Keratinocyte (primary cell): ENCODE data around the gene LCOR. TPM values are rescaled to one million over a fixed set of nuclear protein-coding genes. Genes with fewer than 3 reads are reported as not detected.

Experiments used
- DNase-seq: peaks from one replicate; pipeline ENCODE4 v3.0.0-alpha.2; 2011; ENCODE audit warnings: low read depth, missing footprints, low spot score
- FAIRE-seq: peaks from 2 replicates; lab custom pipeline; 2011; peaks lifted over from hg19 to GRCh38; lab: Jason Lieb, UNC
- H2AFZ ChIP-seq: 2 replicates; pipeline ENCODE4 v1.6.0; 2012; ENCODE audit warnings: low read length, control low read depth, inconsistent platforms; ENCODE audit not compliant: control insufficient read depth
- H3K27ac ChIP-seq: 2 replicates; pipeline ENCODE4 v1.5.1; 2011; ENCODE audit warnings: low read length; ENCODE audit not compliant: control insufficient read depth, insufficient read depth
- H3K27me3 ChIP-seq: 3 replicates; pipeline ENCODE4 v1.6.0; 2011; ENCODE audit warnings: low read length; ENCODE audit not compliant: control insufficient read depth, insufficient read depth; ENCODE audit errors: extremely low read depth
- H3K36me3 ChIP-seq, 2 experiments: 2 replicates in 1 of 2; 3 replicates in 1 of 2; pipeline ENCODE4 v1.5.1; 2011; ENCODE audit warnings: low read length in 2 of 2, mild to moderate bottlenecking in 1 of 2; ENCODE audit not compliant: control insufficient read depth in 2 of 2, insufficient read depth in 2 of 2; ENCODE audit errors: extremely low read depth in 1 of 2
- H3K4me1 ChIP-seq: 3 replicates; pipeline ENCODE4 v1.5.1; 2011; ENCODE audit warnings: low read length; ENCODE audit not compliant: control insufficient read depth, insufficient read depth; ENCODE audit errors: extremely low read depth
- H3K4me2 ChIP-seq: 3 replicates; pipeline ENCODE4 v1.6.0; 2011; ENCODE audit warnings: low read depth, low read length; ENCODE audit not compliant: control insufficient read depth, insufficient read depth; ENCODE audit errors: extremely low read depth
- H3K4me3 ChIP-seq, 3 experiments: fragments of 200-600 bp in 1 of 3; sonication (generic) in 1 of 3; 2 replicates in 2 of 3; 3 replicates in 1 of 3; pipeline ENCODE4 v1.5.1; 2011 to 2016; ENCODE audit warnings: low read length in 3 of 3, mild to moderate bottlenecking in 3 of 3, control low read depth in 2 of 3, inconsistent platforms in 1 of 3, low read depth in 1 of 3, mixed read lengths in 1 of 3, mixed run types in 1 of 3, moderate library complexity in 1 of 3; ENCODE audit not compliant: control insufficient read depth in 2 of 3, insufficient read depth in 2 of 3; ENCODE audit errors: extremely low read depth in 1 of 3
- H3K79me2 ChIP-seq: 2 replicates; pipeline ENCODE4 v1.6.0; 2012; ENCODE audit warnings: low read length; ENCODE audit not compliant: control insufficient read depth, insufficient read depth
- H3K9ac ChIP-seq: 3 replicates; pipeline ENCODE4 v1.6.0; 2011; ENCODE audit warnings: low read length; ENCODE audit not compliant: control insufficient read depth, insufficient read depth; ENCODE audit errors: extremely low read depth
- H3K9me1 ChIP-seq: 3 replicates; pipeline ENCODE4 v1.6.0; 2011; ENCODE audit warnings: low read length; ENCODE audit not compliant: control insufficient read depth, insufficient read depth; ENCODE audit errors: extremely low read depth
- H3K9me3 ChIP-seq: 2 replicates; pipeline ENCODE4 v1.5.1; 2012; ENCODE audit warnings: low read depth, low read length; ENCODE audit not compliant: control insufficient read depth
- H4K20me1 ChIP-seq: 3 replicates; pipeline ENCODE4 v1.6.0; 2011; ENCODE audit warnings: low read length; ENCODE audit not compliant: control insufficient read depth, insufficient read depth; ENCODE audit errors: extremely low read depth
- CTCF ChIP-seq, 3 experiments: IDR thresholded peaks in 1 of 3; conservative IDR thresholded peaks in 1 of 3; optimal IDR thresholded peaks in 1 of 3; 2 replicates in 2 of 3; 3 replicates in 1 of 3; pipeline versions ENCODE3 to v1.5.1; 2011; ENCODE audit warnings: low read length in 3 of 3, mild to moderate bottlenecking in 3 of 3, moderate library complexity in 2 of 3, control low read depth in 1 of 3, inconsistent platforms in 1 of 3; ENCODE audit not compliant: insufficient read depth in 2 of 3; ENCODE audit errors: extremely low read depth in 1 of 3
- EZH2 ChIP-seq: IDR thresholded peaks from one replicate; pipeline ENCODE4 v1.6.1; 2012; ENCODE audit warnings: inconsistent platforms, mild to moderate bottlenecking, low read length, moderate library complexity
- dilution Hi-C: fragments of 300-500 bp; cut with MboI; formaldehyde crosslinking; loops from one replicate; pipeline ENCODE4 v1.7.0; 2020; ENCODE audit warnings: low sequenced_read_pairs; ENCODE audit not compliant: extremely low pct_ligation_motif_present
- polyA plus RNA-seq, 5 experiments: library from polyadenylated mRNA; depleted of rRNA in 3 of 5; stranded (reverse) in 3 of 5; stranded (forward) in 1 of 5; unstranded in 1 of 5; fragments of >200 nt; gene quantifications; 1 replicate in 1 of 5; 2 replicates in 3 of 5; 3 replicates in 1 of 5; pipeline versions ENCODE4 v1.2.1 to v1.2.3, GENCODE V29; 2011 to 2012; ENCODE audit warnings: missing spikeins in 2 of 5, low read depth in 1 of 5, low replicate concordance in 1 of 5

LCOR gene
- polyA plus RNA-seq, 1 donor (not counting 4 experiments of a cell fraction or from before 2014, with no cell fraction given), result 11.4 TPM

GRCh38 chr10:96949039-96949683 is 117.1 kb downstream of the LCOR start:
- Histone ChIP-seq H3K9me3 (no peaks in the 10 kb centered on the region), H3K79me2 (no peaks in the 10 kb centered on the region), H3K27ac (no peak overlapping the region), H2AFZ (no peak overlapping the region), H3K36me3 (peaks cover 0 to 1% of the 10 kb centered on the region in 2 experiments), H3K4me3 (no peak overlapping the region), H4K20me1 (no peaks in the 10 kb centered on the region), H3K27me3 (no peaks in the 10 kb centered on the region), H3K4me1 (no peaks in the 10 kb centered on the region), H3K4me2 (no peak overlapping the region), H3K9ac (no peak overlapping the region), H3K9me1 (no peaks in the 10 kb centered on the region)
- dilution Hi-C loops, result no loop called here
- TF ChIP-seq CTCF (optimal IDR thresholded peaks at IDR 0.05 in 1 of 3, IDR thresholded peaks at IDR 0.05 in 1 of 3, conservative IDR thresholded peaks at IDR 0.05 in 1 of 3; ENCODE audit: extremely low read depth in 1 of 3, insufficient read depth in 2 of 3, low read length in 3 of 3) (no peak), EZH2 (no peak)
- DNase-seq (no peak), FAIRE-seq (no peak)

- no peak for FAIRE-seq
- Histone ChIP-seq H3K27me3 (no peaks in the 10 kb centered on the region), H3K9me1 (no peaks in the 10 kb centered on the region), H3K4me3 (no peak overlapping the region), H3K27ac (no peak overlapping the region), H3K36me3 (peaks cover 8 to 10% of the 10 kb centered on the region in 2 experiments), H3K4me2 (no peak overlapping the region), H3K9ac (no peak overlapping the region), H3K4me1 (no peaks in the 10 kb centered on the region), H3K9me3 (no peaks in the 10 kb centered on the region), H4K20me1 (no peaks in the 10 kb centered on the region), H3K79me2 (no peaks in the 10 kb centered on the region), H2AFZ (no peak overlapping the region)
- dilution Hi-C loops, result no loop called here
- no peak for TF ChIP-seq CTCF (optimal IDR thresholded peaks at IDR 0.05 in 1 of 3, IDR thresholded peaks at IDR 0.05 in 1 of 3, conservative IDR thresholded peaks at IDR 0.05 in 1 of 3; ENCODE audit: extremely low read depth in 1 of 3, insufficient read depth in 2 of 3, low read length in 3 of 3)
- no peak for TF ChIP-seq EZH2
- DNase-seq, result no peak
These were observed 119.9 kb downstream of the LCOR start for GRCh38 chr10:96951954-96952353.
